Prostate gland (tissue), 2 donors: Measurements from ENCODE around the gene SHC2. TPM values are rescaled to one million over a fixed set of nuclear protein-coding genes. Genes with fewer than 3 reads are reported as not detected.
"Not testable (repeated sequence)": the region's sequence is repeated elsewhere in the genome, so short reads cannot be mapped to it uniquely, and the experiment has no call there.

Source experiments
- DNase-seq: peaks from one replicate; pipeline ENCODE4 v3.0.0-alpha.2; 2019; ENCODE audit warnings: low spot score
- H3K27ac ChIP-seq, 2 donors: fragments of 200-600 bp; sonication (generic); 2 replicates each; pipeline ENCODE4 v1.5.1; 2017 to 2019
- H3K27me3 ChIP-seq: fragments of 200-600 bp; sonication (generic); replicated peaks from 2 replicates; pipeline ENCODE4 v1.5.1; 2019; ENCODE audit not compliant: insufficient read depth
- H3K36me3 ChIP-seq, 2 donors: fragments of 200-600 bp; sonication (generic); 1 replicate in 1 of 2; 2 replicates in 1 of 2; pipeline versions ENCODE4 v1.5.1 to v1.8.1; 2017 to 2019
- H3K4me1 ChIP-seq: fragments of 200-600 bp; sonication (generic); replicated peaks from 2 replicates; pipeline ENCODE4 v1.5.1; 2019
- H3K4me3 ChIP-seq, 2 donors: fragments of 200-600 bp; sonication (generic); 2 replicates each; pipeline ENCODE4 v1.5.1; 2017 to 2019
- H3K9me3 ChIP-seq: fragments of 200-600 bp; sonication (generic); 2 replicates; pipeline ENCODE4 v1.5.1; 2017
- CTCF ChIP-seq, 4 experiments: fragments of 200-600 bp in 2 of 4; fragments of 450-650 bp in 2 of 4; sonication (generic) in 2 of 4; IDR thresholded peaks; 1 replicate in 3 of 4; 2 replicates in 1 of 4; pipeline ENCODE4 v1.5.1; 2016 to 2019; ENCODE audit warnings: antibody characterized with exemption in 4 of 4, mild to moderate bottlenecking in 2 of 4, moderate library complexity in 2 of 4
- POLR2A ChIP-seq: fragments of 450-650 bp; IDR thresholded peaks from one replicate; pipeline ENCODE4 v1.6.1; 2016; ENCODE audit warnings: antibody characterized with exemption, mild to moderate bottlenecking
- POLR2AphosphoS5 ChIP-seq: sonication (generic); formaldehyde crosslinking; IDR thresholded peaks from one replicate; pipeline ENCODE4 v1.6.1; 2017; ENCODE audit warnings: antibody characterized with exemption
- WGBS: methylation state at CpG from one replicate; pipeline ENCODE4 v1.1.5; 2018; 5-methylcytosine and 5-hydroxymethylcytosine counted together
- intact Hi-C: fragments of 100-400 bp; cut with DNase I; formaldehyde crosslinking; loops from one replicate; pipeline ENCODE4 v1.14.2; 2022
- total RNA-seq, 2 donors: library from RNA; depleted of rRNA; stranded (reverse); fragments of >200 nt; gene quantifications; one replicate each; pipeline ENCODE4 v1.1.0, GENCODE V29; 2016

The SHC2 gene
- total RNA-seq, 2 donors from 2014 or later = 52.2 to 83.4 TPM

- intact Hi-C loops = no loop called here
- TF ChIP-seq POLR2A (no peak), CTCF (IDR thresholded peaks at IDR 0.05) (no peak), POLR2AphosphoS5 (no peak)
- Histone ChIP-seq H3K36me3 (no peaks in the 10 kb centered on the region), H3K27ac (no peak overlapping the region), H3K4me1 (no peaks in the 10 kb centered on the region), H3K27me3 (no peaks in the 10 kb centered on the region), H3K9me3 (no peaks in the 10 kb centered on the region), H3K4me3 (no peak overlapping the region)
- 68% methylated on average over 15 of the region's 15 CpGs for WGBS
- DNase-seq = no peak
Observed at GRCh38 chr19:413756-414420, 46.9 kb downstream of the SHC2 start.

- intact Hi-C loops = no loop called here
- Histone ChIP-seq H3K27ac (no peak overlapping the region), H3K4me3 (no peak overlapping the region), H3K9me3 (no peaks in the 10 kb centered on the region), H3K36me3 (no peaks in the 10 kb centered on the region), H3K27me3 (no peaks in the 10 kb centered on the region), H3K4me1 (peaks cover 4% of the 10 kb centered on the region)
- WGBS = 46% methylated on average over 29 of the region's 36 CpGs
- TF ChIP-seq POLR2A = no peak
- TF ChIP-seq POLR2AphosphoS5 = no peak
- no peak for TF ChIP-seq CTCF (IDR thresholded peaks at IDR 0.05)
- DNase-seq = no peak
Observed at GRCh38 chr19:412356-413355, 48.2 kb downstream of the SHC2 start.

GRCh38 chr19:411723-412355 is 49.0 kb downstream of the SHC2 start:
- TF ChIP-seq CTCF (IDR thresholded peaks at IDR 0.05) = no peak
- TF ChIP-seq POLR2AphosphoS5 = no peak
- TF ChIP-seq POLR2A = no peak
- no peak for DNase-seq
- WGBS = 58% methylated on average over 13 of the region's 13 CpGs

GRCh38 chr19:411121-411722 is 49.6 kb downstream of the SHC2 start:
- H3K4me1 ChIP-seq, H3K4me3 ChIP-seq, H3K27me3 ChIP-seq, intact Hi-C loops, H3K27ac ChIP-seq, DNase-seq, H3K36me3 ChIP-seq, H3K9me3 ChIP-seq: not testable (repeated sequence)
- 88% methylated on average over 8 of the region's 22 CpGs for WGBS

More at GRCh38 chr19:411723-412355, 49.0 kb downstream of the SHC2 start:
- no peak overlapping the region for H3K27ac ChIP-seq
- no peaks in the 10 kb centered on the region for H3K9me3 ChIP-seq
- H3K4me3 ChIP-seq = no peak overlapping the region
- H3K27me3 ChIP-seq = no peaks in the 10 kb centered on the region
- H3K36me3 ChIP-seq = no peaks in the 10 kb centered on the region
- H3K4me1 ChIP-seq = peaks cover 4% of the 10 kb centered on the region
- intact Hi-C loops = no loop called here

GRCh38 chr19:410243-410781 is 50.5 kb downstream of the SHC2 start:
- H3K27me3 ChIP-seq = no peaks in the 10 kb centered on the region

More at GRCh38 chr19:410243-410781, 50.5 kb downstream of the SHC2 start:
- no peak for TF ChIP-seq CTCF (IDR thresholded peaks at IDR 0.05)
- TF ChIP-seq POLR2A = no peak
- TF ChIP-seq POLR2AphosphoS5 = no peak
- peaks cover 10% of the 10 kb centered on the region for H3K4me1 ChIP-seq
- no peaks in the 10 kb centered on the region for H3K36me3 ChIP-seq
- 57% methylated on average over 21 of the region's 21 CpGs for WGBS
- no peak overlapping the region for H3K4me3 ChIP-seq
- intact Hi-C loops = no loop called here
- H3K27ac ChIP-seq = no peak overlapping the region
- no peaks in the 10 kb centered on the region for H3K9me3 ChIP-seq
- DNase-seq = no peak
